HL-60 (cell line): ENCODE results near the gene TNFAIP8L2.
A peak's percentile ranks its signal among the peaks of the same experiment; 100 is the strongest.

Source experiments
- DNase-seq, 2 experiments: peaks; one replicate each; pipeline ENCODE4 v3.0.0-alpha.2; 2010 to 2020; ENCODE audit warnings: low read depth in 1 of 2, low spot score in 1 of 2
- H3K27ac ChIP-seq: fragments of 250-450 bp; sonication (Bioruptor Pico); replicated peaks from 2 replicates; pipeline ENCODE4 v1.5.1; 2020; ENCODE audit warnings: mild to moderate bottlenecking, moderate library complexity
- H3K27me3 ChIP-seq: fragments of 250-450 bp; sonication (Bioruptor Pico); 2 replicates; pipeline ENCODE4 v1.5.1; 2021; ENCODE audit warnings: mild to moderate bottlenecking, moderate library complexity; ENCODE audit not compliant: insufficient read depth, poor library complexity, severe bottlenecking
- H3K4me3 ChIP-seq: replicated peaks from 2 replicates; pipeline ENCODE4 v1.5.1; 2011; ENCODE audit warnings: mild to moderate bottlenecking, control low read depth, low read length; ENCODE audit not compliant: insufficient read depth
- GABPA ChIP-seq: IDR thresholded peaks from 2 replicates; pipeline ENCODE4 v1.6.1; 2012; ENCODE audit warnings: low read depth
- POLR2AphosphoS5 ChIP-seq: IDR thresholded peaks from 2 replicates; pipeline ENCODE4 v1.6.1; 2012; ENCODE audit warnings: low read depth
- SPI1 ChIP-seq: IDR thresholded peaks from 2 replicates; pipeline ENCODE4 v1.6.1; 2012; ENCODE audit warnings: low read depth, mild to moderate bottlenecking, borderline replicate concordance
- long read RNA-seq: library from polyadenylated mRNA; unstranded; transcript quantifications from one replicate; pipeline ENCODE4 v2.0.0, GENCODE V29; 2020
- TF ChIP-seq, protein P1 (sequence below): IDR thresholded peaks from 2 replicates; pipeline ENCODE4 v1.6.1; 2012; ENCODE audit warnings: low read depth; ENCODE audit not compliant: insufficient replicate concordance
- TF ChIP-seq, protein P2 (sequence below): IDR thresholded peaks from one replicate; pipeline ENCODE4 v1.5.1; 2011; ENCODE audit warnings: low read length, control low read depth, inconsistent platforms; ENCODE audit not compliant: insufficient read depth

The TNFAIP8L2 gene
- long read RNA-seq, transcript TNFAIP8L2-201 (2 exons, 1,178 nt) = major isoform, 10 of 19 reads
- long read RNA-seq, partial matches to known transcripts = 0 of 19 reads
- long read RNA-seq, other reads (novel, unspliced or antisense) = 9 of 19 reads

DNA sequence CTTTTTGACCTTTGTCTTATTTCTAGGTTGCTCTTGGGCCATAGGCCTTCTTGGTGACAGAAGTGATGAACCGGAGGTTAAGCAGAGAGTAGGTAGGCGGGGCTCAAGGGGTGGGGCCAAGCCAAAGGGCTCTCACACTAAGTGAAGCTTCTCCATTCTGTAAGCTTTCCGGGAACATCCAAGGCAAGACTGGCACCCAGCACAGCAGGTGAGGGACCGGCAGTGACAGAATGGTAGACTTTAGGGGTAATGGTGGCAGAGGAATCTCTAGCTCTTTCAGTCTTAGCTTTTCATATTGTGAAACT lies at the start of gene TNFAIP8L2:
Gene TNFAIP8L2, plus strand, starts transcription at position 135 of the 305 bp plus-strand sequence. CDS start 2,049 bp downstream, outside the sequence.
- TF ChIP-seq SPI1 (no peak), POLR2AphosphoS5 (no peak), GABPA (no peak)
- TF ChIP-seq, protein P1, sequence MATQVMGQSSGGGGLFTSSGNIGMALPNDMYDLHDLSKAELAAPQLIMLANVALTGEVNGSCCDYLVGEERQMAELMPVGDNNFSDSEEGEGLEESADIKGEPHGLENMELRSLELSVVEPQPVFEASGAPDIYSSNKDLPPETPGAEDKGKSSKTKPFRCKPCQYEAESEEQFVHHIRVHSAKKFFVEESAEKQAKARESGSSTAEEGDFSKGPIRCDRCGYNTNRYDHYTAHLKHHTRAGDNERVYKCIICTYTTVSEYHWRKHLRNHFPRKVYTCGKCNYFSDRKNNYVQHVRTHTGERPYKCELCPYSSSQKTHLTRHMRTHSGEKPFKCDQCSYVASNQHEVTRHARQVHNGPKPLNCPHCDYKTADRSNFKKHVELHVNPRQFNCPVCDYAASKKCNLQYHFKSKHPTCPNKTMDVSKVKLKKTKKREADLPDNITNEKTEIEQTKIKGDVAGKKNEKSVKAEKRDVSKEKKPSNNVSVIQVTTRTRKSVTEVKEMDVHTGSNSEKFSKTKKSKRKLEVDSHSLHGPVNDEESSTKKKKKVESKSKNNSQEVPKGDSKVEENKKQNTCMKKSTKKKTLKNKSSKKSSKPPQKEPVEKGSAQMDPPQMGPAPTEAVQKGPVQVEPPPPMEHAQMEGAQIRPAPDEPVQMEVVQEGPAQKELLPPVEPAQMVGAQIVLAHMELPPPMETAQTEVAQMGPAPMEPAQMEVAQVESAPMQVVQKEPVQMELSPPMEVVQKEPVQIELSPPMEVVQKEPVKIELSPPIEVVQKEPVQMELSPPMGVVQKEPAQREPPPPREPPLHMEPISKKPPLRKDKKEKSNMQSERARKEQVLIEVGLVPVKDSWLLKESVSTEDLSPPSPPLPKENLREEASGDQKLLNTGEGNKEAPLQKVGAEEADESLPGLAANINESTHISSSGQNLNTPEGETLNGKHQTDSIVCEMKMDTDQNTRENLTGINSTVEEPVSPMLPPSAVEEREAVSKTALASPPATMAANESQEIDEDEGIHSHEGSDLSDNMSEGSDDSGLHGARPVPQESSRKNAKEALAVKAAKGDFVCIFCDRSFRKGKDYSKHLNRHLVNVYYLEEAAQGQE = no peak
- TF ChIP-seq, protein P2, sequence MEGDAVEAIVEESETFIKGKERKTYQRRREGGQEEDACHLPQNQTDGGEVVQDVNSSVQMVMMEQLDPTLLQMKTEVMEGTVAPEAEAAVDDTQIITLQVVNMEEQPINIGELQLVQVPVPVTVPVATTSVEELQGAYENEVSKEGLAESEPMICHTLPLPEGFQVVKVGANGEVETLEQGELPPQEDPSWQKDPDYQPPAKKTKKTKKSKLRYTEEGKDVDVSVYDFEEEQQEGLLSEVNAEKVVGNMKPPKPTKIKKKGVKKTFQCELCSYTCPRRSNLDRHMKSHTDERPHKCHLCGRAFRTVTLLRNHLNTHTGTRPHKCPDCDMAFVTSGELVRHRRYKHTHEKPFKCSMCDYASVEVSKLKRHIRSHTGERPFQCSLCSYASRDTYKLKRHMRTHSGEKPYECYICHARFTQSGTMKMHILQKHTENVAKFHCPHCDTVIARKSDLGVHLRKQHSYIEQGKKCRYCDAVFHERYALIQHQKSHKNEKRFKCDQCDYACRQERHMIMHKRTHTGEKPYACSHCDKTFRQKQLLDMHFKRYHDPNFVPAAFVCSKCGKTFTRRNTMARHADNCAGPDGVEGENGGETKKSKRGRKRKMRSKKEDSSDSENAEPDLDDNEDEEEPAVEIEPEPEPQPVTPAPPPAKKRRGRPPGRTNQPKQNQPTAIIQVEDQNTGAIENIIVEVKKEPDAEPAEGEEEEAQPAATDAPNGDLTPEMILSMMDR = no peak
- peak within 1 kb of the TSS; percentile 84 for H3K27ac ChIP-seq
- H3K4me3 ChIP-seq = peak within 1 kb of the TSS; percentile 49
- no peaks in the 10 kb centered on the region for H3K27me3 ChIP-seq
- DNase-seq = peak; percentile 77 to 92

DNA sequence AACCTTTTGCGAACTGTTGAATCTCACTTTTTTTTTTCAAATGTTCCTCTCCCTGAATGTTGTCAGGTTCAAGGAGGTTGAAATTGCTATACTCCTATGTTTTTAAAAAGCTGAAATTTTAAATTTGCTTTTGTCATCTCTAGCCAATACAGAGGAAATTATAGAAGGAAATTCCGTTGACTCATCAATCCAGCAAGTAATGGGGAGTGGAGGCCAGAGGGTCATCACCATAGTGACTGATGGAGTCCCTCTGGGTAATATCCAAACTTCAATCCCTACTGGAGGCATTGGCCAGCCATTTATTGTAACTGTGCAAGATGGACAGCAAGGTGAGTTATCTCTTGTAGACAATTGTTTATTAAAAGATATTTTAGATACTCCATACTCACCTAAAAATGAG lies 49.6 kb upstream of the TNFAIP8L2 start:
- H3K4me3 ChIP-seq = no peak overlapping the region
- H3K27me3 ChIP-seq = no peaks in the 10 kb centered on the region
- no peak overlapping the region for H3K27ac ChIP-seq
- no peak for DNase-seq
- TF ChIP-seq, protein P1 = no peak
- TF ChIP-seq, protein P2 = no peak
- TF ChIP-seq SPI1 (no peak), POLR2AphosphoS5 (no peak), GABPA (no peak)

DNA sequence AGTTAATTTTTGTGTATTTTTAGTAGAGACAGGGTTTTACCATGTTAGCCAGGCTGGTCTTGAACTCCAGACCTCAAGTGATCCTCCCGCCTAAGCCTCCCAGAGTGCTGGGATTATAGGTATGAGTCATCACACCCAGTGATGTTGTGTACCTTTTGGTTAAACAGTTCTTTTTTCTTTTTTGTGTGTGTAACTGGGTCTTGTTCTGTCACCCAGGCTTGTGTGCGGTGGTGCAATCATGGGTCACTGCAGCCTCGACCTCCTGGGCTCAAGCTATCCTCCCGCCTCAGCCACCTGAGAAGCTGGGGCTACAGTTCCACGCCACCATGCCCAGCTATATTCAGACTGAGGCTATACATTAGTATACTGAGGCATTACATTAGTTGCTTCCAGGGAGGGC lies 48.1 kb upstream of the TNFAIP8L2 start:
- TF ChIP-seq GABPA (no peak), SPI1 (no peak), POLR2AphosphoS5 (no peak)
- TF ChIP-seq, protein P2 = no peak
- TF ChIP-seq, protein P1 = no peak
- Histone ChIP-seq H3K4me3 (no peak overlapping the region), H3K27me3 (no peaks in the 10 kb centered on the region), H3K27ac (no peak overlapping the region)
- no peak for DNase-seq
